ENCODE results near the gene AGAP1. TPM values are rescaled to one million over a fixed set of nuclear protein-coding genes. Genes with fewer than 3 reads are reported as not detected.

AGAP1 gene
- total RNA-seq, 2 experiments from 2014 or later, result not detected

DNA sequence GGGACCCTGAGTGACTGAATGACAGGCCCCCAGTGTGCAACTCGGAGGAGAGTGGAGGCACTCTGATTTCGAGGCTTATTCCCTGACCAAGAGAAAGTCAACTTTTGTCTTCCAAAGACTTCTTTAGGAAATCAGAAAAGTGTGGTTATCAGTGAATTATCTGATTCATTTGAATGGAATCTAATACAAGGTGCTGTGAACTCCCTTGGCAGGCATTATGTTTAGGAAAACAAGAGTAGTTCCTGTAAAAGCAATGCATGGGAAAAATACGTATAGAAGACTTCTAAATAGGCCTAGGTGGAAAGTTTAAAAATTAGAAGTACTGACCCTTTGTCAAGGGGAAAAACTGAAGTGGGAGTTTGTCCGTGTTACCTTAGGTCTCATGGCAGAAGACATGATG is 404.9 kb downstream of the AGAP1 start:
- TF ChIP-seq CTCF (conservative IDR thresholded peaks at IDR 0.05; ENCODE audit: low read length) (no peak), EZH2phosphoT487 (IDR thresholded peaks at IDR 0.05; ENCODE audit: borderline replicate concordance, low read depth, low read length) (no peak)
- no peaks in the 10 kb centered on the region for H3K9me3 ChIP-seq (ENCODE audit: low read length)
- no peak for DNase-seq (ENCODE audit: low spot score)
- no peaks in the 10 kb centered on the region for H4K20me1 ChIP-seq (ENCODE audit: insufficient read depth, low read length)
- H3K27ac ChIP-seq (ENCODE audit: low read depth, low read length, poor library complexity, severe bottlenecking), result no peak overlapping the region
- H3K9me2 ChIP-seq (ENCODE audit: insufficient read depth, low read length), result no peaks in the 10 kb centered on the region
- POLR2A ChIA-PET, result no interaction called here
- BruUV-seq (replicated peaks), result no TSS peak
- intact Hi-C loops (cut with micrococcal nuclease; ENCODE audit: unreplicated experiment), result no loop called here
- H3K4me1 ChIP-seq (ENCODE audit: insufficient read depth, low read length, poor library complexity, severe bottlenecking), result no peaks in the 10 kb centered on the region
- CTCF ChIA-PET (ENCODE audit: unreplicated experiment), result no interaction called here
- H3K36me3 ChIP-seq (ENCODE audit: insufficient read depth, low read length), result no peaks in the 10 kb centered on the region
- no peaks in the 10 kb centered on the region for H3K79me2 ChIP-seq (ENCODE audit: insufficient read depth, low read depth, low read length)
- no peak overlapping the region for H2AFZ ChIP-seq (ENCODE audit: low read length)
- H3K4me2 ChIP-seq (ENCODE audit: low read length), result no peak overlapping the region
- H3K4me3 ChIP-seq (ENCODE audit: low read depth, low read length, poor library complexity, severe bottlenecking), result no peak overlapping the region

- Histone ChIP-seq H3K4me3 (ENCODE audit: low read depth, low read length, poor library complexity, severe bottlenecking) (no peak overlapping the region), H3K79me2 (ENCODE audit: insufficient read depth, low read depth, low read length) (no peaks in the 10 kb centered on the region), H3K4me2 (ENCODE audit: low read length) (no peak overlapping the region), H3K9me3 (ENCODE audit: low read length) (no peaks in the 10 kb centered on the region), H3K4me1 (ENCODE audit: insufficient read depth, low read length, poor library complexity, severe bottlenecking) (no peaks in the 10 kb centered on the region), H3K36me3 (ENCODE audit: insufficient read depth, low read length) (no peaks in the 10 kb centered on the region), H4K20me1 (ENCODE audit: insufficient read depth, low read length) (no peaks in the 10 kb centered on the region), H2AFZ (ENCODE audit: low read length) (no peak overlapping the region), H3K27ac (ENCODE audit: low read depth, low read length, poor library complexity, severe bottlenecking) (no peak overlapping the region), H3K9me2 (ENCODE audit: insufficient read depth, low read length) (no peaks in the 10 kb centered on the region)
- CTCF ChIA-PET (ENCODE audit: unreplicated experiment), result no interaction called here
- no TSS peak for BruUV-seq (replicated peaks)
- POLR2A ChIA-PET, result no interaction called here
- TF ChIP-seq EZH2phosphoT487 (IDR thresholded peaks at IDR 0.05; ENCODE audit: borderline replicate concordance, low read depth, low read length) (no peak), CTCF (conservative IDR thresholded peaks at IDR 0.05; ENCODE audit: low read length) (no peak)
- no peak for DNase-seq (ENCODE audit: low spot score)
- intact Hi-C loops (cut with micrococcal nuclease; ENCODE audit: unreplicated experiment), result no loop called here
Measured at GRCh38 chr2:235900631-235901030, 406.8 kb downstream of the AGAP1 start.

- no peaks in the 10 kb centered on the region for H3K79me2 ChIP-seq (ENCODE audit: insufficient read depth, low read depth, low read length)
- no peaks in the 10 kb centered on the region for H3K4me1 ChIP-seq (ENCODE audit: insufficient read depth, low read length, poor library complexity, severe bottlenecking)
- no peak overlapping the region for H2AFZ ChIP-seq (ENCODE audit: low read length)
- no peak for DNase-seq (ENCODE audit: low spot score)
- H3K9me3 ChIP-seq (ENCODE audit: low read length), result no peaks in the 10 kb centered on the region
- ChIA-PET CTCF (ENCODE audit: unreplicated experiment) (no interaction called here), POLR2A (no interaction called here)
- no peaks in the 10 kb centered on the region for H3K36me3 ChIP-seq (ENCODE audit: insufficient read depth, low read length)
- H3K27ac ChIP-seq (ENCODE audit: low read depth, low read length, poor library complexity, severe bottlenecking), result no peak overlapping the region
- H3K9me2 ChIP-seq (ENCODE audit: insufficient read depth, low read length), result no peaks in the 10 kb centered on the region
- H3K4me3 ChIP-seq (ENCODE audit: low read depth, low read length, poor library complexity, severe bottlenecking), result no peak overlapping the region
- no peak overlapping the region for H3K4me2 ChIP-seq (ENCODE audit: low read length)
- TF ChIP-seq CTCF (conservative IDR thresholded peaks at IDR 0.05; ENCODE audit: low read length) (no peak), EZH2phosphoT487 (IDR thresholded peaks at IDR 0.05; ENCODE audit: borderline replicate concordance, low read depth, low read length) (no peak)
- intact Hi-C loops (cut with micrococcal nuclease; ENCODE audit: unreplicated experiment), result no loop called here
- BruUV-seq (replicated peaks), result no TSS peak
- no peaks in the 10 kb centered on the region for H4K20me1 ChIP-seq (ENCODE audit: insufficient read depth, low read length)
Measured at GRCh38 chr2:235901243-235901642, 407.4 kb downstream of the AGAP1 start.

Measured in OCI-LY7 (cell line).